Stimulated activated naive CD8-positive, alpha-beta T cell treated with anti-CD3 and anti-CD28 coated beads, Interleukin-15, Interleukin-2, amounts not matched to agents 100 ng/mL and 50 ng/mL, for 24 hours (primary cell): ENCODE results near the gene TNIK.

Experiments used
- H3K27ac Mint-ChIP-seq: one replicate; pipeline ENCODE4 v1.8.0; 2021; ENCODE audit warnings: mild to moderate bottlenecking, mixed read lengths
- H3K27me3 Mint-ChIP-seq: one replicate; pipeline ENCODE4 v1.8.0; 2021; ENCODE audit warnings: mixed read lengths
- H3K36me3 Mint-ChIP-seq: one replicate; pipeline ENCODE4 v1.8.0; 2021; ENCODE audit warnings: low read depth, mixed read lengths
- H3K4me1 Mint-ChIP-seq: one replicate; pipeline ENCODE4 v1.8.0; 2021; ENCODE audit warnings: low read depth, mixed read lengths
- H3K4me3 Mint-ChIP-seq: one replicate; pipeline ENCODE4 v1.8.0; 2021; ENCODE audit warnings: mild to moderate bottlenecking, mixed read lengths
- H3K9me3 Mint-ChIP-seq: one replicate; pipeline ENCODE4 v1.8.0; 2021; ENCODE audit warnings: mixed read lengths

The TNIK gene

DNA sequence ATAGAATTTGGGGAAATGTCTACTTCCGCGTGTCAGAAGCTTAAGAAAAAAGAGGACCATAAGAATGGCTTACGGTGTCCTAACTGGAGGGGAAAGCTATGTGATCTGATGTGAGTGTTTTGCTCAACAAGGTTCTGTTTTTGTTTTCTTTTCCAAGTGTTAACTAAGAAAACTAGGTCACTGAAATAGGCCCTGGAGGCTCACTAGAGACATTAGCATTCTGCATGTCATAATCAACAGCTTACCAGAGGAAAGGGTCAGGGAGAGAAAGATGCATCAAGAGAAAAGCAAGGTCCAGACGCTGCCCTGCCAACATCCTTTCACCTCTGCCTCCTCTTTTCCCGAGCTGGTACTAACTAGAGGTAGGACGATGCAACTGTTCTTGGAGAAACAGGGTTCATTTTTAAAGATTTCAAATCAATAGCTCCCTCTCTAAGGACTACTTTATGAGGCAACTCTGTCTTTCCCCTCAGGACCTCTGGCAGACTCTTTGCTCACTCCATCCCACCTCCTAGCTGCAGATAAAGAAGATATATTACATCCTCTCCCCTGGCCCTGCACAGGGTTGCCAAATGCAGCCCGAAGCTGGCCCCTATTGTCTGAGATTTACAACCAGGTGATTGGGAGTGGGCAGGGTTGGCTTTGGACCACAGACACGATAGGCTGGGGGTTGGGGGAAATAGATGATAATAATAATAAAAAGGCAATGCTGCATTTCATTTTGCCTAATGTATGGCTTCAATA is 223.8 kb downstream of the TNIK start:
- H3K27ac Mint-ChIP-seq: no peak overlapping the region
- H3K4me3 Mint-ChIP-seq: no peak overlapping the region
- peaks cover 32% of the 10 kb centered on the region for H3K4me1 Mint-ChIP-seq
- peaks cover 3% of the 10 kb centered on the region for H3K9me3 Mint-ChIP-seq
- no peaks in the 10 kb centered on the region for H3K27me3 Mint-ChIP-seq
- peaks cover 7% of the 10 kb centered on the region for H3K36me3 Mint-ChIP-seq

DNA sequence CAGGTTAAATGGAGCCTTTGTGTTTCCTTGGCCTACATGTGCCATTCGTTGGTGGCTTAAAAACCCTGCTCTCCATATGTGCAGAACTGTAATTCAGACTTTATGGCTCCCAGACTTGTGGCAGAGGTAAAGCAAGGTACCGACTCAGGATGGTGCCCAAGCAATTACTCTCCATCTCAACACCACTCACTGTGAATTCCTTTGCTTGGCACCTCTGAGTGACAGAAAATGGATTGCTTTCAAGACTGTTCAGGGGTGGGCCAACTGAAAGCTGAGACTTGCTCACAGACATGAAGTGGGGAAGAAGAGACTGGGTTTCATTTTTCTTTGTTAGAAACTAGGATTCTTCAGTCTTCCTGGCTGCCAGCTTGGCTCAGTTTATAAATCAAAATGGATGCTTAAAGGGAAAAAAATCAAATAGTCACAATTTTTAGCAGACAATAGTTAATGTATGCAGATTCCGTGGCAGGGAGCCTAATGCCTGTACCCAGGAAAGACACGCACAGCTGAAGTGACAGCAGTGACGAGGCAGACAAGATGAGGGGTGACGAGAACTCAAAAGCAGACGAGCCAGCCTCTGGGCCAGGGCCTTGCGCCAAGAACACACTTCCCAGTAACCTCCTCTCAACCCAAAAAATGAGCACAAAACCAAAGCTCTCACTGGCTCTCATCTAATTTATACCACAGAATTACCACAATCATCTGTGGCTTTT is 225.8 kb downstream of the TNIK start:
- peaks cover 47% of the 10 kb centered on the region for H3K4me1 Mint-ChIP-seq
- peaks cover 3% of the 10 kb centered on the region for H3K9me3 Mint-ChIP-seq
- H3K27me3 Mint-ChIP-seq: no peaks in the 10 kb centered on the region
- H3K4me3 Mint-ChIP-seq: no peak overlapping the region
- H3K27ac Mint-ChIP-seq: no peak overlapping the region
- peaks cover 7% of the 10 kb centered on the region for H3K36me3 Mint-ChIP-seq

DNA sequence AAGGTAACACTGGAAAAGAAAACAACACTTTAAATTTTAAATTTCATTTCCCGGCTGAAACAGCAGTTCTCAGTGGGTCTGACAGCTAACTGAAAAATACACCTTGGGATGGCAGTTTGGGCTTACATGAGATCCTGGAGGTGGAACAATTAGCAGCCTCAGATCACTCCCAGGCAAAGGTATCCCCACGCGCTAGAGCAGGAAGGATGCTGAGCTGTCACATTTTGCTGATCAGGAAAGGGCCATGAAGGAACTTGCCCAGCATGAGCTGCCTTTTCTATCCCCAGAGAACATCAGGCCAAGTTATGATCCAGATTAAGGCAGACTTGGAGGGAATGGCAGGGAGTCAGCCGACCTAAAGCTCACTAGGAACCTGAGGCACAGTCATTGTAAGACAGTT is 228.8 kb downstream of the TNIK start:
- Mint-ChIP-seq H3K4me1 (peaks cover 66% of the 10 kb centered on the region), H3K9me3 (peaks cover 7% of the 10 kb centered on the region), H3K27ac (peak overlapping the region; percentile 40), H3K4me3 (no peak overlapping the region), H3K36me3 (peaks cover 15% of the 10 kb centered on the region), H3K27me3 (no peaks in the 10 kb centered on the region)

DNA sequence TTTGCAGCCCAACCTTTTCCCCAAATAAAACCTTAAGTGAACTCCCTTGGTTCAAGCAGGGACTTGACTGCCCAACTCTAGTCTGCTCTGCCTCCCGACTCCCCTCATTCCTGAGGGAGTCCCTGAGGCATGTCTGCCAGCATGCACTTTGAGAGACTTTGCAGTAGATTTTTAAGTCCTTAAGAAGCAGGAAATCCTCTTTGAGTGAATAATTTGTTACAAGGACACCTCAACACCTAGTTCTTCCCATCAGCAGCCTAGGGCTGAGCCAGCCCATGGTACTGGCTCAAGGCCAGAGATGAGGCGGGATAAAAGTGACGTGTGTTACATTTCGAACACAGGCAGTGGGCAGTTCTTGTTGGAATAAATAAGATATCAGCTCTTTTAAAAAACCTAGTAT is 229.3 kb downstream of the TNIK start:
- peaks cover 20% of the 10 kb centered on the region for H3K36me3 Mint-ChIP-seq
- H3K4me1 Mint-ChIP-seq: peaks cover 69% of the 10 kb centered on the region
- no peak overlapping the region for H3K27ac Mint-ChIP-seq
- H3K27me3 Mint-ChIP-seq: no peaks in the 10 kb centered on the region
- no peak overlapping the region for H3K4me3 Mint-ChIP-seq
- H3K9me3 Mint-ChIP-seq: peaks cover 11% of the 10 kb centered on the region

DNA sequence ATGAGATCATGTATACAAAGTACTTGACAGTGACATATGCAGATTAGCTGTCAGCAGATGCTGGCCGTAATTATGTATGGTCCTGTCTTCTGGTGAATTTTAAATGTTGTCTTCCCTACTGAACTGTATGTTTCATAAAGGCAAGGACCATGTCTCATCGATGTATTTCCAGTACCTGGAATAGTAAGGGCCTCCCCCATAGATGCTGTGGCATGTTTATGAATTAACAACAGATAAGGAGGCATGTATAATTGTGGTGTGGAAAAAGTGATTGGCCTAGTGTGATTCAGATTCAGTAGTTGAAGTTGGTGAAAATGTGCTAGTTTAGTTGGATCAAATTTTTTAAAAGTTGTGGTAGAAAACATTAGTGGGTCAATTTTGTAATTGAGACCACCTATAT is 231.0 kb downstream of the TNIK start:
- H3K4me1 Mint-ChIP-seq: peaks cover 73% of the 10 kb centered on the region
- H3K36me3 Mint-ChIP-seq: peaks cover 21% of the 10 kb centered on the region
- H3K4me3 Mint-ChIP-seq: no peak overlapping the region
- H3K27me3 Mint-ChIP-seq: no peaks in the 10 kb centered on the region
- peak overlapping the region; percentile 87 for H3K27ac Mint-ChIP-seq
- H3K9me3 Mint-ChIP-seq: peaks cover 12% of the 10 kb centered on the region

DNA sequence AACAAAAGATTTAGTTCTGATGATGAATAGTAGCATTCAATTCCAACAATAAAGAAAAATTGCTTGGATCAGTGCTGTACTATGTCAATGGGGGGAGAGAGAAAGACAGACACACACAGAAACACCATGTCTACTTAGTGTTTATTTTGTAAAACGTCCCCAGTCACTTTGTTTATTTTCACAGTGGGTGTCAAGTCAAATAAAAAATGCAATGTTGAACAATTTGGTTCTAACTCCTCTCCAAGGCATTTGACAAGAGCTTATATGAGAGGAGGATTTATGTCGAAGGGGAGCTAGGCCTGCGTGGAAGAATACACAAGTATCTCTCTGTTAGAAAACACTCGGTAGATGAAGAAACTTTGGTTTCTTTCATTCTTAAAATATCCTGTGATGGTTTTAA is 232.0 kb downstream of the TNIK start:
- peaks cover 12% of the 10 kb centered on the region for H3K9me3 Mint-ChIP-seq
- H3K4me1 Mint-ChIP-seq: peaks cover 65% of the 10 kb centered on the region
- H3K36me3 Mint-ChIP-seq: peaks cover 21% of the 10 kb centered on the region
- H3K4me3 Mint-ChIP-seq: no peak overlapping the region
- no peaks in the 10 kb centered on the region for H3K27me3 Mint-ChIP-seq
- H3K27ac Mint-ChIP-seq: no peak overlapping the region

DNA sequence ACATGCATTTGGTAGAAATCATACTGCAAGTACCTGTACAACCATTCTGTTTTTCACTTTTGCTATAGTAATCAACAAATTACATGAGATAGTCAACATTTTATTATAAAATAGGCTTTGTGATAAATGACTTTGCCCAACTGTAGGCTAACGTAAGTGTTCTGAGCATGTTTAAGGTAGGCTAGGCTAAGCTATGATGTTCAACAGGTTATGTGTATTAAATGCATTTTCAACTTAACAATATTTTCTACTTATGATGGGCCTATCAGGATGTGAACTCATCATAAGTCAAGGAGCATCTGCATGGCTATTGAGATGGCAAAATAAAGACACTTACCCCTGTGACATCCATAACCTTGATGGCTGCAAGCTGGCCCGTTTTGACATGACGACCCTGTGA is 232.4 kb downstream of the TNIK start:
- Mint-ChIP-seq H3K9me3 (peaks cover 12% of the 10 kb centered on the region), H3K4me1 (peaks cover 61% of the 10 kb centered on the region), H3K27me3 (no peaks in the 10 kb centered on the region), H3K4me3 (no peak overlapping the region), H3K27ac (no peak overlapping the region), H3K36me3 (peaks cover 21% of the 10 kb centered on the region)

DNA sequence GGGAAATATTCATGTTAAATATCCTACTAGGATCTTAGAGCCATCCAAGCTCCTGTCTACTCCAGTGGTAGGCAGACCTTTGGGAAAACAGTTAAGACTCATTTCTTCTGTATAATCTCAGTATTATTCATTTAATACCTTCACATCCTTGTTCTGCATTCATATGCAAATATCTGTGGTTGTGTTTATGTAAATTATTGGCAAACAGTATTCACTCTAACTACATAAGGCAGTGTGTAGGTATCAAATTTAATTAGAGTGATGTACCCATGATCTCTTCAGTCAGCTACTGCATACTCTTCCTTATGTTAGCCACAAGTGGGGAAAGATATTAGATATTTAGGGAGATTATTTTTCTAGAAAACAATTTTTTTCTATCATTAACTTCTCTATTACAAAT is 232.8 kb downstream of the TNIK start:
- peaks cover 21% of the 10 kb centered on the region for H3K36me3 Mint-ChIP-seq
- peaks cover 57% of the 10 kb centered on the region for H3K4me1 Mint-ChIP-seq
- no peak overlapping the region for H3K4me3 Mint-ChIP-seq
- no peak overlapping the region for H3K27ac Mint-ChIP-seq
- H3K27me3 Mint-ChIP-seq: no peaks in the 10 kb centered on the region
- H3K9me3 Mint-ChIP-seq: peaks cover 12% of the 10 kb centered on the region

DNA sequence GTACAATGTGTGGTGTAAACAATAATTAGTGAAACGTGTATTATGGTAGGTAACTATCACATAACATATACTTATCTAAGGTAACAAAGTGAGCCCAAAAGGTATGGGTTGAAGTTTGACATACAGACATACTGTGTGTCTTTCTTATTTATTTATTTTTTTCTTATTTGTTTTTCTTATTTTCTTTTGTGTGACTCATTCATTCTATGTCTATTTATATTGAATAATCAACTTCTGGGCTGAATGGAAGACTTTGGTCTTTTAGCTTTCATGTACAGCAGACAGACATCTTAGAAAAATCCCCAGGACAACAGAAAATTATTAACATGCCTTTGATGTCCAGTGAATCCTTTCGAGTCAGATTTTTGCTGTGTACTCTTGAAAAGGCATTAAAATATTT is 233.4 kb downstream of the TNIK start:
- Mint-ChIP-seq H3K36me3 (peaks cover 21% of the 10 kb centered on the region), H3K27me3 (no peaks in the 10 kb centered on the region), H3K4me3 (no peak overlapping the region), H3K9me3 (peaks cover 12% of the 10 kb centered on the region), H3K27ac (no peak overlapping the region), H3K4me1 (peaks cover 57% of the 10 kb centered on the region)

DNA sequence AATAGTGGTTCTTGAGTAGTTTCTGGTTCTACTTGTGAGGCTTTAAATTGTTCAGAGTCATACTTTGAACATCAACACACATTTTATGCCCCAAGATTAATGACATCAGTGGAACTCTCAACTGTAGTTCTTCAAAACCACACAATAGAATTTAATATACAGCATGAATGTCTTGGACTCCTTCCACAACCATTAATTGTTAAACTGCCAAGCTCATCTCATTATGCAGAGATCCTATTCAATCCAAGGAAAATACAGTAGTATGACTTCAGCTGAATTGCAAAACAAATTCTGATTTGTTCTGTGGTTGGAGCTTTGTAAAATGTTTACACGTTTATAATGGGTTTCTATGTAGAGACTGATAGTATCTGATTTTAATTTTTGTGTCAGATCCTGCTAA is 234.5 kb downstream of the TNIK start:
- H3K36me3 Mint-ChIP-seq: peaks cover 21% of the 10 kb centered on the region

DNA sequence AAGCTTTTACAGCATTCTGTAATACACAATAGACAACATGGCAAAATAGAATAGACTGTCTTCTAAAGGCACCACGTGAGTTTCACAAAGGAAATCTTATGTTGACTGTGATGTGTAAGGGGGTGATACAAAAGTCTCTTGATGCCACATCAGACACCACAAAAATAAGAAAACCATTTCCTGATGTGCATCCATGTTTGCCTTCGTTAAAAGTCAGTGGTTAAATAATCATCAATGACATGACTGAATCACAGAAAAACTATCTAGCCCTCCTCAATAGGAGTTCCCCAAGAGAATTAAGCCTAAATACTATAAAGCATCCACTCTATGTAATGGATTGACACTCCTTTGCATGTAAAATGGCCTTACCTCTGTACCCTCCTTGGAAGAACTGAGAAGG is 235.0 kb downstream of the TNIK start:
- H3K27me3 Mint-ChIP-seq: no peaks in the 10 kb centered on the region
- peaks cover 21% of the 10 kb centered on the region for H3K36me3 Mint-ChIP-seq
- peaks cover 12% of the 10 kb centered on the region for H3K9me3 Mint-ChIP-seq
- peaks cover 48% of the 10 kb centered on the region for H3K4me1 Mint-ChIP-seq
- H3K27ac Mint-ChIP-seq: no peak overlapping the region
- no peak overlapping the region for H3K4me3 Mint-ChIP-seq

More for the DNA sequence above, 234.5 kb downstream of the TNIK start:
- H3K27me3 Mint-ChIP-seq: no peaks in the 10 kb centered on the region
- no peak overlapping the region for H3K27ac Mint-ChIP-seq
- peaks cover 12% of the 10 kb centered on the region for H3K9me3 Mint-ChIP-seq
- peaks cover 54% of the 10 kb centered on the region for H3K4me1 Mint-ChIP-seq
- H3K4me3 Mint-ChIP-seq: no peak overlapping the region

DNA sequence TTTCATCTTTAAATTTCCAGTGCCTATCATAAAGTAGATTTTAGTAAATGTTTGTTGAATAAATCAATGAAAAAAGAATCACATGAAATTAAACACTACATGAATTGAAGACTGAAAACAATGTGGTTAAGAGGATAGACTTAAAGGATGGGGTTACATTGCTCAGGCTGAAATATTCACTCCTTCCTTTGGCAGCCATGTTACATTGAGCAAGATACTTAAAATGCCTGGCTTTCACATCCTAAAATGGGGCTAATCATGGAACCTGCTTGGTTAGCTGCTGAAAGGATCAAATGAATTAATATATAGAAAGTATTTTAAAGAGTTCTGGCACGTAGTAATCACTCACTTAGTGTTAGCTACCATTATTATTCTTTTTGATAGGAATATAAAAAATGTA is 236.8 kb downstream of the TNIK start:
- H3K27me3 Mint-ChIP-seq: no peaks in the 10 kb centered on the region
- peaks cover 21% of the 10 kb centered on the region for H3K36me3 Mint-ChIP-seq
- H3K27ac Mint-ChIP-seq: no peak overlapping the region
- peaks cover 12% of the 10 kb centered on the region for H3K9me3 Mint-ChIP-seq
- H3K4me3 Mint-ChIP-seq: no peak overlapping the region
- peaks cover 31% of the 10 kb centered on the region for H3K4me1 Mint-ChIP-seq

DNA sequence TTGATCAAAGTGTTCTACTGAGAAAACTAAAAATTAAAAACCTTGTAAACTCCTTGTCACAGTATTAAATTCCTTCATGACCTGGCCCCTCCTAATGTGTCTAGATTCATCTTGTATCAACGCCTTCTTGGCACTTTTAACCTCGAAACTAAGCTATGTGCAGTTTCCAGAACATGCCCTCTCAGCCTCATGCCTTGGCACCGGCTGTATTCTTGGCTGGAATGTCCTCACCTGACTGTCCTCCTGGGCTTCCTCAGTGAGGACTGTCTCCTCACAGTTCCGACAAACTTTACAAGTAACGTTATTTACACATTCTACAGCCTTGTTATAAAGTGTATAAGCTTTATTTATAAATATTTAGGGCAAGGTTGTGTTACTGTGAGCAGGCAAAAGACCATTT is 237.2 kb downstream of the TNIK start:
- H3K36me3 Mint-ChIP-seq: peaks cover 21% of the 10 kb centered on the region
- no peak overlapping the region for H3K4me3 Mint-ChIP-seq
- H3K27me3 Mint-ChIP-seq: no peaks in the 10 kb centered on the region
- peaks cover 30% of the 10 kb centered on the region for H3K4me1 Mint-ChIP-seq
- H3K27ac Mint-ChIP-seq: no peak overlapping the region
- H3K9me3 Mint-ChIP-seq: peaks cover 12% of the 10 kb centered on the region

DNA sequence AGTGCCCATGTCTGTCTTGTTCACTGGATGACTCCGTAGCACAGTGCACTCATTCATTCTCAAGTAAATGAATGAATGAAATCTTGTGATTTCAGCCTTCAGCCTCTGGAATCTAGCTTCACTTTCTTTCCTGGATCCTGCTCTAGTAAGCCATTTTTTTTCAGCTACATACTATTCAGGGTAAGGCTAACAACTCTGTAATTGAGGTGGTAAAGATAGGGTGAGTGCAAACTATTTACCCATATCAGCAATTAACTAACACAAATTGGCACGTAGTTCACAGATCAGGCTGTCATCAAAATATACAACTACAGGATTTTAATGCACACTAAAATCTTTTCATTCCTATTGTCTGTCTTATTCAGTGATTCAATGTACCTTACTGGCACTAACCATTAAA is 238.6 kb downstream of the TNIK start:
- Mint-ChIP-seq H3K9me3 (peaks cover 9% of the 10 kb centered on the region), H3K4me1 (peaks cover 27% of the 10 kb centered on the region), H3K27ac (no peak overlapping the region), H3K4me3 (no peak overlapping the region), H3K36me3 (peaks cover 15% of the 10 kb centered on the region), H3K27me3 (no peaks in the 10 kb centered on the region)

DNA sequence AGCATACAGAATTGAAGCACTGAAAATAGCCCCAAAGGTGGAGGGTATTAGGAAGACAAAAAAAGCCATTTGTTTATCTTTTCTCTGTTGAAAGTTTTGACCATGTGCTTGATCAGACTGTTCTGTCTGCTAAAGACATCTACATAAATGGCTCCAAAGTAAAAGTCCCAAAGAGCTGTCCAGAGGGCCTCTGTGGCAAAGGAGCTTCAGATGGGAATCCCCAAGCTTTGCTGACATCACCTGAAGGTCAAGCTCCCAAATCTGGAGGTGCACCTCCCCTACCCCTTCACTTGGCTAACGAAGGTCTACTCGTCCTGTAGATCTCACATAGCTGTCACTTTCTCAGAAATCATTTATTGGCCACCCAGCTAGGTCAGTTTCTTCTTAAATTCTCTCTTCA is 239.1 kb downstream of the TNIK start:
- no peaks in the 10 kb centered on the region for H3K27me3 Mint-ChIP-seq
- H3K27ac Mint-ChIP-seq: no peak overlapping the region
- H3K36me3 Mint-ChIP-seq: peaks cover 11% of the 10 kb centered on the region
- peaks cover 24% of the 10 kb centered on the region for H3K4me1 Mint-ChIP-seq
- H3K4me3 Mint-ChIP-seq: no peak overlapping the region
- H3K9me3 Mint-ChIP-seq: peaks cover 6% of the 10 kb centered on the region

DNA sequence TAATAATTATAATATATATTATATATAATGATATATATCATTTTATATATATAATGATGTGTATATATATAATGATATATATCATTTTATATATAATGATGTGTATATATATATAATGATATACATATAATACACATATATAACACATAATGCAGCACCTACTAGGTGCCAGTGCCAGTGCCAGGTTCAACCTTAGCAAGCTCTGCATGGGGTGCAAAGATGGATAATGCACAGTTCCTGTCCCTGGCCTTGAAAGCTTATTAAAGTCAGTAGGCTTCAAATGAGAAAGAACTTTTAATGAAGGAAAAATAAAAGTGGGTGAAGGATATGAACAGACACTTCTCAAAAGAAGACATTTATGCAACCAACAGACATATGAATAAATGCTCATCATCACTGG is 240.9 kb downstream of the TNIK start:
- peaks cover 6% of the 10 kb centered on the region for H3K4me1 Mint-ChIP-seq
- H3K9me3 Mint-ChIP-seq: no peaks in the 10 kb centered on the region
- no peaks in the 10 kb centered on the region for H3K36me3 Mint-ChIP-seq
- no peak overlapping the region for H3K27ac Mint-ChIP-seq
- no peak overlapping the region for H3K4me3 Mint-ChIP-seq
- H3K27me3 Mint-ChIP-seq: no peaks in the 10 kb centered on the region
